ENCODE results near the gene ZMIZ2. TPM values are rescaled to one million over a fixed set of nuclear protein-coding genes. Genes with fewer than 3 reads are reported as not detected.
"Not testable (repeated sequence)": the region's sequence is repeated elsewhere in the genome, so short reads cannot be mapped to it uniquely, and the experiment has no call there.

ZMIZ2 gene
- 10 to 100 TPM; 52.2 to 67.1 TPM for total RNA-seq
- long read RNA-seq, donor 1, partial matches to known transcripts: 7 of 17 reads
- long read RNA-seq, donor 1, other reads (novel, unspliced or antisense): 9 of 17 reads
- long read RNA-seq, donor 2, partial matches to known transcripts: 4 of 21 reads
- long read RNA-seq, donor 2, other reads (novel, unspliced or antisense): 17 of 21 reads

GRCh38 chr7:44748045-44748947, at the start of gene ZMIZ2:
TSS of gene ZMIZ2 (plus strand) at chr7:44748847. CDS start at chr7:44756250, 7,403 bp downstream.
- intact Hi-C loops (cut with DNase I): no loop called here
- DNase-seq (ENCODE audit: low spot score): peak; percentile 98

GRCh38 chr7:44699598-44699997, 49.0 kb upstream of the ZMIZ2 start:
- peak; percentile 15 for DNase-seq (ENCODE audit: low spot score)
- intact Hi-C loops (cut with DNase I): not testable (repeated sequence)

GRCh38 chr7:44700322-44700721, 48.3 kb upstream of the ZMIZ2 start:
- intact Hi-C loops (cut with DNase I): no loop called here
- peak; percentile 44 for DNase-seq (ENCODE audit: low spot score)

- peak; percentile 12 for DNase-seq (ENCODE audit: low spot score)
Measured at GRCh38 chr7:44703391-44703790, 45.3 kb upstream of the ZMIZ2 start.

GRCh38 chr7:44703921-44704320, 44.7 kb upstream of the ZMIZ2 start:
- DNase-seq (ENCODE audit: low spot score): no peak

More at GRCh38 chr7:44703391-44703790, 45.3 kb upstream of the ZMIZ2 start:
- intact Hi-C loops (cut with DNase I): not testable (repeated sequence)

GRCh38 chr7:44705434-44705833, 43.2 kb upstream of the ZMIZ2 start:
- DNase-seq (ENCODE audit: low spot score): no peak
- intact Hi-C loops (cut with DNase I): no loop called here

More at GRCh38 chr7:44703921-44704320, 44.7 kb upstream of the ZMIZ2 start:
- intact Hi-C loops (cut with DNase I): no loop called here

- peak; percentile 69 for DNase-seq (ENCODE audit: low spot score)
- intact Hi-C loops (cut with DNase I): no loop called here
Measured at GRCh38 chr7:44706788-44707557, 41.7 kb upstream of the ZMIZ2 start.

GRCh38 chr7:44707558-44708230, 41.0 kb upstream of the ZMIZ2 start:
- intact Hi-C loops (cut with DNase I): no loop called here
- peak; percentile 78 for DNase-seq (ENCODE audit: low spot score)

- intact Hi-C loops (cut with DNase I): no loop called here
- DNase-seq (ENCODE audit: low spot score): peak; percentile 46
Measured at GRCh38 chr7:44709011-44709915, 39.4 kb upstream of the ZMIZ2 start.

GRCh38 chr7:44709945-44710596, 38.6 kb upstream of the ZMIZ2 start:
- intact Hi-C loops (cut with DNase I): no loop called here
- DNase-seq (ENCODE audit: low spot score): peak; percentile 57

GRCh38 chr7:44711528-44711927, 37.1 kb upstream of the ZMIZ2 start:
- intact Hi-C loops (cut with DNase I): no loop called here
- peak; percentile 44 for DNase-seq (ENCODE audit: low spot score)

- peak; percentile 45 for DNase-seq (ENCODE audit: low spot score)
- intact Hi-C loops (cut with DNase I): no loop called here
Measured at GRCh38 chr7:44712012-44712411, 36.6 kb upstream of the ZMIZ2 start.

- peak; percentile 55 for DNase-seq (ENCODE audit: low spot score)
- intact Hi-C loops (cut with DNase I): no loop called here
Measured at GRCh38 chr7:44713141-44713540, 35.5 kb upstream of the ZMIZ2 start.

GRCh38 chr7:44713680-44714335, 34.8 kb upstream of the ZMIZ2 start:
- intact Hi-C loops (cut with DNase I): no loop called here
- DNase-seq (ENCODE audit: low spot score): peak; percentile 25

GRCh38 chr7:44716205-44716604, 32.4 kb upstream of the ZMIZ2 start:
- no peak for DNase-seq (ENCODE audit: low spot score)
- intact Hi-C loops (cut with DNase I): no loop called here

GRCh38 chr7:44720301-44720700, 28.3 kb upstream of the ZMIZ2 start:
- intact Hi-C loops (cut with DNase I): no loop called here
- no peak for DNase-seq (ENCODE audit: low spot score)

- intact Hi-C loops (cut with DNase I): no loop called here
- peak; percentile 3 for DNase-seq (ENCODE audit: low spot score)
Measured at GRCh38 chr7:44724276-44724675, 24.4 kb upstream of the ZMIZ2 start.

All from posterior vena cava (tissue), 2 donors.